WTC11 (cell line): ENCODE measurements around the gene BORCS6. TPM values are rescaled to one million over a fixed set of nuclear protein-coding genes. Genes with fewer than 3 reads are reported as not detected.

Experiments
- ATAC-seq: fragments of 200-7000 bp; cut with Tn5 transposase; 2 replicates; pipeline ENCODE4 v1.10.0; 2021; ENCODE audit warnings: mild to moderate bottlenecking, moderate library complexity
- CTCF ChIA-PET: fragments of 300-600 bp; sonication (Branson Sonifier 250); formaldehyde crosslinking; loops from one replicate; lab custom pipeline; 2021; ENCODE audit warnings: antibody characterized with exemption; lab: Charles Lee
- POLR2A ChIA-PET: fragments of 350-600 bp; sonication (Branson Sonifier 250); formaldehyde crosslinking; loops from one replicate; lab custom pipeline; 2021; ENCODE audit warnings: antibody characterized with exemption; lab: Charles Lee
- DNase-seq: peaks from one replicate; pipeline ENCODE4 v3.0.0; 2021; ENCODE audit warnings: low spot score
- H3K27ac Mint-ChIP-seq: 2 replicates; pipeline ENCODE4 v1.8.0; 2021; ENCODE audit warnings: mixed read lengths
- H3K27me3 Mint-ChIP-seq: 2 replicates; pipeline ENCODE4 v1.8.0; 2021; ENCODE audit warnings: low read depth, mild to moderate bottlenecking, moderate library complexity, mixed read lengths
- H3K36me3 Mint-ChIP-seq: 2 replicates; pipeline ENCODE4 v1.8.0; 2021; ENCODE audit warnings: mixed read lengths
- H3K4me1 Mint-ChIP-seq: 2 replicates; pipeline ENCODE4 v1.8.0; 2022; ENCODE audit warnings: mixed read lengths
- H3K4me3 Mint-ChIP-seq: 2 replicates; pipeline ENCODE4 v1.8.0; 2021; ENCODE audit warnings: mild to moderate bottlenecking, moderate library complexity, mixed read lengths
- H3K9me3 Mint-ChIP-seq: 2 replicates; pipeline ENCODE4 v1.8.0; 2021; ENCODE audit warnings: mixed read lengths
- ERG ChIP-seq: fragments of 250-450 bp; sonication (Bioruptor Pico); IDR thresholded peaks from 2 replicates; pipeline ENCODE4 v1.8.0; 2021; ENCODE audit warnings: mild to moderate bottlenecking
- ESRRA ChIP-seq: sonication (generic); formaldehyde crosslinking; IDR thresholded peaks from 2 replicates; pipeline ENCODE4 v1.8.1; 2022; ENCODE audit warnings: mild to moderate bottlenecking, missing genetic modification reagents, borderline replicate concordance
- GRHL2 ChIP-seq: fragments of 250-450 bp; sonication (Bioruptor Pico); IDR thresholded peaks from 2 replicates; pipeline ENCODE4 v1.8.0; 2022; ENCODE audit warnings: mild to moderate bottlenecking, moderate library complexity; ENCODE audit not compliant: insufficient replicate concordance, severe bottlenecking
- JAZF1 ChIP-seq: fragments of 250-450 bp; sonication (Bioruptor Pico); IDR thresholded peaks from 2 replicates; pipeline ENCODE4 v1.9.0; 2021; ENCODE audit warnings: moderate library complexity, mild to moderate bottlenecking, inconsistent platforms
- MLX ChIP-seq: sonication (generic); formaldehyde crosslinking; IDR thresholded peaks from 2 replicates; pipeline ENCODE4 v1.8.1; 2023; ENCODE audit warnings: mild to moderate bottlenecking, missing genetic modification reagents, moderate library complexity
- MXD4 ChIP-seq: fragments of 250-450 bp; sonication (Bioruptor Pico); IDR thresholded peaks from 2 replicates; pipeline ENCODE4 v1.8.0; 2021; ENCODE audit warnings: mild to moderate bottlenecking, moderate library complexity, borderline replicate concordance
- PRRX2 ChIP-seq: fragments of 250-450 bp; sonication (Bioruptor Pico); IDR thresholded peaks from 2 replicates; pipeline ENCODE4 v1.8.0; 2021; ENCODE audit warnings: mild to moderate bottlenecking
- RORB ChIP-seq: fragments of 250-450 bp; sonication (Bioruptor Pico); IDR thresholded peaks from 2 replicates; pipeline ENCODE4 v1.9.0; 2021; ENCODE audit warnings: mild to moderate bottlenecking
- TCF7 ChIP-seq: sonication (generic); formaldehyde crosslinking; IDR thresholded peaks from 2 replicates; pipeline ENCODE4 v1.8.0; 2022; ENCODE audit warnings: mild to moderate bottlenecking, low read depth, missing genetic modification reagents, moderate library complexity
- TP53 ChIP-seq: sonication (generic); formaldehyde crosslinking; IDR thresholded peaks from 2 replicates; pipeline ENCODE4 v1.8.1; 2023; ENCODE audit warnings: mild to moderate bottlenecking, missing genetic modification reagents
- USF1 ChIP-seq: sonication (generic); formaldehyde crosslinking; IDR thresholded peaks from 2 replicates; pipeline ENCODE4 v1.8.0; 2022; ENCODE audit warnings: mild to moderate bottlenecking, missing genetic modification reagents
- ZNF317 ChIP-seq: sonication (generic); formaldehyde crosslinking; IDR thresholded peaks from 2 replicates; pipeline ENCODE4 v1.8.1; 2023; ENCODE audit warnings: low read depth, mild to moderate bottlenecking, moderate library complexity, missing genetic modification reagents, borderline replicate concordance
- ZNF423 ChIP-seq: fragments of 250-450 bp; sonication (Bioruptor Pico); IDR thresholded peaks from 2 replicates; pipeline ENCODE4 v2.1.2; 2022; ENCODE audit warnings: mild to moderate bottlenecking, moderate library complexity
- ZNF671 ChIP-seq: fragments of 250-450 bp; sonication (Bioruptor Pico); IDR thresholded peaks from 2 replicates; pipeline ENCODE4 v1.8.0; 2021; ENCODE audit warnings: mild to moderate bottlenecking
- total RNA-seq: library from RNA; stranded (reverse); gene quantifications from 3 replicates; pipeline ENCODE4 v1.2.3, GENCODE V29; 2021
- TF ChIP-seq, protein P1 (sequence below): fragments of 250-450 bp; sonication (Bioruptor Pico); IDR thresholded peaks from 2 replicates; pipeline ENCODE4 v2.1.2; 2022; ENCODE audit warnings: mild to moderate bottlenecking, moderate library complexity
- TF ChIP-seq, protein P2 (sequence below): fragments of 250-450 bp; sonication (Bioruptor Pico); conservative IDR thresholded peaks from 2 replicates; pipeline ENCODE4 v1.9.0; 2021; ENCODE audit warnings: mild to moderate bottlenecking
- TF ChIP-seq, protein P3 (sequence below): sonication (generic); formaldehyde crosslinking; IDR thresholded peaks from 2 replicates; pipeline ENCODE4 v1.8.1; 2023; ENCODE audit warnings: mild to moderate bottlenecking, missing genetic modification reagents
- TF ChIP-seq, protein P4 (sequence below): fragments of 250-450 bp; sonication (Bioruptor Pico); IDR thresholded peaks from 2 replicates; pipeline ENCODE4 v1.9.0; 2021; ENCODE audit warnings: mild to moderate bottlenecking, borderline replicate concordance

BORCS6 gene
- total RNA-seq, 1 experiment from 2014 or later, result 5.6 TPM

- TF ChIP-seq ZNF423 (CRISPR knock-in tag), result no peak
- TF ChIP-seq, all 79 proteins: peak for 0
These were observed 41.7 kb upstream of the BORCS6 start (continued) for GRCh38 chr17:8231701-8232100.

- CTCF ChIA-PET, result interaction anchor here (0.7 to 1.6 kb wide), 3 partner anchors 28 to 237 kb away, joined by 3 read pairs; no protein-coding TSS in a partner anchor
- Mint-ChIP-seq H3K36me3 (peaks cover 34% of the 10 kb centered on the region), H3K4me1 (peaks cover 15% of the 10 kb centered on the region), H3K27ac (peak overlapping the region; percentile 69), H3K9me3 (no peaks in the 10 kb centered on the region)
- no peak for ATAC-seq
- DNase-seq, result no peak
- TF ChIP-seq, protein P1, sequence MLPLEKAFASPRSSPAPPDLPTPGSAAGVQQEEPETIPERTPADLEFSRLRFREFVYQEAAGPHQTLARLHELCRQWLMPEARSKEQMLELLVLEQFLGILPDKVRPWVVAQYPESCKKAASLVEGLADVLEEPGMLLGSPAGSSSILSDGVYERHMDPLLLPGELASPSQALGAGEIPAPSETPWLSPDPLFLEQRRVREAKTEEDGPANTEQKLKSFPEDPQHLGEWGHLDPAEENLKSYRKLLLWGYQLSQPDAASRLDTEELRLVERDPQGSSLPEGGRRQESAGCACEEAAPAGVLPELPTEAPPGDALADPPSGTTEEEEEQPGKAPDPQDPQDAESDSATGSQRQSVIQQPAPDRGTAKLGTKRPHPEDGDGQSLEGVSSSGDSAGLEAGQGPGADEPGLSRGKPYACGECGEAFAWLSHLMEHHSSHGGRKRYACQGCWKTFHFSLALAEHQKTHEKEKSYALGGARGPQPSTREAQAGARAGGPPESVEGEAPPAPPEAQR, result no peak
- peak; percentile 54; the same call in 1 of the 2 replicates for TF ChIP-seq TP53
- TF ChIP-seq, protein P2, sequence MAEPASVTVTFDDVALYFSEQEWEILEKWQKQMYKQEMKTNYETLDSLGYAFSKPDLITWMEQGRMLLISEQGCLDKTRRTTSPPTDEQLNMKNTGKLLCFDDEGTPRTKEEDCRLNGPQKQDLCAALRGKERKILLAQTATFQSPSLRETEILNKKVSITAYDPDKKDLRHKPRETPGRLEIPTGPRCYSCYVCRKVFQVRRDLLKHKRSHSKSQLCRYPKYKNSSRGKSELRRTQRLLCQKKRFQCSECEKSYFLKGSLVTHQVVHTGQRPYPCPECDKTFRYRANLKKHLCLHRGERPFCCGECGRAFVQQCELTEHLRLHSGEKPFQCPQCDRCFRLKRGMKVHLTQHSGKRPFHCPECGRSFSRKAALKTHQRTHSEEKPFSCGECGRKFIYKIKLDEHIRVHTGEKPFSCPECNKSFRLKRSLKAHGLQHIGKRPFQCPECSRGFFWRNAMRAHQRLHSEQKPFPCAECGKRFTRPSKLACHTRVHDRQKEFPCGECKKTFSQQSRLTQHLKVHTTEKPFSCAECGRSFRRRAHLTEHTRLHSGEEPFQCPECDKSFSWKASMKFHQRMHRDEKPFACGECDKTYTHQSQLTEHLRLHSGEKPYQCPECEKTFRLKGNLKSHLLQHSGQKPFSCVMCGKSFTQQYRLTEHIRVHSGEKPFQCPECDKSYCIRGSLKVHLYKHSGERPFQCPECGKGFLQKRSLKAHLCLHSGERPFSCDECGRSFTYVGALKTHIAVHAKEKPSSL (CRISPR knock-in tag), result no peak
- TF ChIP-seq, all 79 proteins: peak for 1
- Mint-ChIP-seq H3K4me3 (peak overlapping the region; percentile 79), H3K27me3 (peaks cover 4% of the 10 kb centered on the region)
- POLR2A ChIA-PET, result interaction anchor here (0.8 to 2.2 kb wide), 5 partner anchors 17 to 61 kb away, joined by 3 to 15 read pairs (median 4); partner anchors contain the start of genes AURKB, CTC1, PFAS and RANGRF
These were observed 37.2 kb upstream of the BORCS6 start for GRCh38 chr17:8227238-8227581.

DNA sequence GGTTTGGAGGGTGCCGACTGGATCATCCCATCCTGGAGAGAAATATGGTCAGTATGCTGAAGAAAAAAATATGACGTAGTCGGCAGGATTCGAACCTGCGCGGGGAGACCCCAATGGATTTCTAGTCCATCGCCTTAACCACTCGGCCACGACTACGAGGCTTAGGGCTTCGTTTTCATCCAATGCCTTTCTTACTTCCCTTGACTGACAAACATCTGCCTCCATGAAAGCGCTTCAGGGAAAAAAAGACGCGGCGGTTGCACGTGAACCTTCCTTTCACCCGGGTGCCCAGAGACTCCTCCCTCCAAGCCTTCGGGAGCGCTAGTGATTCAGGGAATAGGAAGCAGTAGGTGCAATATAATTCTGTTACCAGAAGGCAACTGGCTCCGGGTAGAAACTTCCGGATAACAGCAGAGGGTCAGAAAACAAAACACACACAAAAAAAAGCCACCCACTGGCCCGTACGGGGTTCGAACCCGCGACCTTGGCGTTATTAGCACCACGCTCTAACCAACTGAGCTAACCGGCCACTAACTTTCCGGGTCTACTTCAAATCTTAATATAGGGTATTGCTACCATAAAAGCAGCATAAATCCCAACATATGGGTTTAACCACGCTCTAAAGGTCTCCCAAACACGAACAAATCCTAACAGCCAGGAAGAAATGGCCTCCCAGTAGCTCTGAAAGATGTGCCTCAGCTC lies 36.7 kb upstream of the BORCS6 start:
- ATAC-seq (peak; percentile 11), DNase-seq (peak; percentile 81)
- no peaks in the 10 kb centered on the region for H3K9me3 Mint-ChIP-seq
- H3K27me3 Mint-ChIP-seq, result peaks cover 7% of the 10 kb centered on the region
- H3K36me3 Mint-ChIP-seq, result peaks cover 34% of the 10 kb centered on the region
- ChIA-PET CTCF (interaction anchor here (0.7 to 1.6 kb wide), 4 partner anchors 29 to 236 kb away, joined by 3 read pairs; partner anchors contain the start of gene RANGRF), POLR2A (interaction anchor here (0.8 to 2.2 kb wide), 6 partner anchors 16 to 62 kb away, joined by 3 to 15 read pairs (median 4); partner anchors contain the start of genes AURKB, CTC1, PFAS and RANGRF)
- H3K4me1 Mint-ChIP-seq, result peaks cover 15% of the 10 kb centered on the region
- H3K4me3 Mint-ChIP-seq, result peak overlapping the region; percentile 79
- peak overlapping the region; percentile 98 for H3K27ac Mint-ChIP-seq
- TF ChIP-seq ZNF671 (CRISPR knock-in tag) (peak; percentile 87), GRHL2 (CRISPR knock-in tag) (no peak), ERG (peak; percentile 85), JAZF1 (CRISPR knock-in tag) (peak; percentile 84; the same call in 1 of the 2 replicates), PRRX2 (peak; percentile 81), RORB (CRISPR knock-in tag) (peak; percentile 84; the same call in 1 of the 2 replicates), MXD4 (CRISPR knock-in tag) (no peak), MLX (CRISPR knock-in tag) (0 out of 2 replicates have a peak, but pooled peaks have one; percentile 24), TCF7 (CRISPR knock-in tag) (no peak), ZNF317 (CRISPR knock-in tag) (no peak), USF1 (CRISPR knock-in tag) (peak; percentile 35; the same call in 1 of the 2 replicates), ESRRA (CRISPR knock-in tag) (no peak)
- TF ChIP-seq, protein P3, sequence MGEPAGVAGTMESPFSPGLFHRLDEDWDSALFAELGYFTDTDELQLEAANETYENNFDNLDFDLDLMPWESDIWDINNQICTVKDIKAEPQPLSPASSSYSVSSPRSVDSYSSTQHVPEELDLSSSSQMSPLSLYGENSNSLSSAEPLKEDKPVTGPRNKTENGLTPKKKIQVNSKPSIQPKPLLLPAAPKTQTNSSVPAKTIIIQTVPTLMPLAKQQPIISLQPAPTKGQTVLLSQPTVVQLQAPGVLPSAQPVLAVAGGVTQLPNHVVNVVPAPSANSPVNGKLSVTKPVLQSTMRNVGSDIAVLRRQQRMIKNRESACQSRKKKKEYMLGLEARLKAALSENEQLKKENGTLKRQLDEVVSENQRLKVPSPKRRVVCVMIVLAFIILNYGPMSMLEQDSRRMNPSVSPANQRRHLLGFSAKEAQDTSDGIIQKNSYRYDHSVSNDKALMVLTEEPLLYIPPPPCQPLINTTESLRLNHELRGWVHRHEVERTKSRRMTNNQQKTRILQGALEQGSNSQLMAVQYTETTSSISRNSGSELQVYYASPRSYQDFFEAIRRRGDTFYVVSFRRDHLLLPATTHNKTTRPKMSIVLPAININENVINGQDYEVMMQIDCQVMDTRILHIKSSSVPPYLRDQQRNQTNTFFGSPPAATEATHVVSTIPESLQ, result no peak
- TF ChIP-seq, protein P4, sequence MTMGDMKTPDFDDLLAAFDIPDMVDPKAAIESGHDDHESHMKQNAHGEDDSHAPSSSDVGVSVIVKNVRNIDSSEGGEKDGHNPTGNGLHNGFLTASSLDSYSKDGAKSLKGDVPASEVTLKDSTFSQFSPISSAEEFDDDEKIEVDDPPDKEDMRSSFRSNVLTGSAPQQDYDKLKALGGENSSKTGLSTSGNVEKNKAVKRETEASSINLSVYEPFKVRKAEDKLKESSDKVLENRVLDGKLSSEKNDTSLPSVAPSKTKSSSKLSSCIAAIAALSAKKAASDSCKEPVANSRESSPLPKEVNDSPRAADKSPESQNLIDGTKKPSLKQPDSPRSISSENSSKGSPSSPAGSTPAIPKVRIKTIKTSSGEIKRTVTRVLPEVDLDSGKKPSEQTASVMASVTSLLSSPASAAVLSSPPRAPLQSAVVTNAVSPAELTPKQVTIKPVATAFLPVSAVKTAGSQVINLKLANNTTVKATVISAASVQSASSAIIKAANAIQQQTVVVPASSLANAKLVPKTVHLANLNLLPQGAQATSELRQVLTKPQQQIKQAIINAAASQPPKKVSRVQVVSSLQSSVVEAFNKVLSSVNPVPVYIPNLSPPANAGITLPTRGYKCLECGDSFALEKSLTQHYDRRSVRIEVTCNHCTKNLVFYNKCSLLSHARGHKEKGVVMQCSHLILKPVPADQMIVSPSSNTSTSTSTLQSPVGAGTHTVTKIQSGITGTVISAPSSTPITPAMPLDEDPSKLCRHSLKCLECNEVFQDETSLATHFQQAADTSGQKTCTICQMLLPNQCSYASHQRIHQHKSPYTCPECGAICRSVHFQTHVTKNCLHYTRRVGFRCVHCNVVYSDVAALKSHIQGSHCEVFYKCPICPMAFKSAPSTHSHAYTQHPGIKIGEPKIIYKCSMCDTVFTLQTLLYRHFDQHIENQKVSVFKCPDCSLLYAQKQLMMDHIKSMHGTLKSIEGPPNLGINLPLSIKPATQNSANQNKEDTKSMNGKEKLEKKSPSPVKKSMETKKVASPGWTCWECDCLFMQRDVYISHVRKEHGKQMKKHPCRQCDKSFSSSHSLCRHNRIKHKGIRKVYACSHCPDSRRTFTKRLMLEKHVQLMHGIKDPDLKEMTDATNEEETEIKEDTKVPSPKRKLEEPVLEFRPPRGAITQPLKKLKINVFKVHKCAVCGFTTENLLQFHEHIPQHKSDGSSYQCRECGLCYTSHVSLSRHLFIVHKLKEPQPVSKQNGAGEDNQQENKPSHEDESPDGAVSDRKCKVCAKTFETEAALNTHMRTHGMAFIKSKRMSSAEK, result peak; percentile 92
